ENCODE measurements around the gene PPARA. TPM values are rescaled to one million over a fixed set of nuclear protein-coding genes. Genes with fewer than 3 reads are reported as not detected.

The PPARA gene
- total RNA-seq, 1 experiment from 2014 or later, result 7.7 TPM

DNA sequence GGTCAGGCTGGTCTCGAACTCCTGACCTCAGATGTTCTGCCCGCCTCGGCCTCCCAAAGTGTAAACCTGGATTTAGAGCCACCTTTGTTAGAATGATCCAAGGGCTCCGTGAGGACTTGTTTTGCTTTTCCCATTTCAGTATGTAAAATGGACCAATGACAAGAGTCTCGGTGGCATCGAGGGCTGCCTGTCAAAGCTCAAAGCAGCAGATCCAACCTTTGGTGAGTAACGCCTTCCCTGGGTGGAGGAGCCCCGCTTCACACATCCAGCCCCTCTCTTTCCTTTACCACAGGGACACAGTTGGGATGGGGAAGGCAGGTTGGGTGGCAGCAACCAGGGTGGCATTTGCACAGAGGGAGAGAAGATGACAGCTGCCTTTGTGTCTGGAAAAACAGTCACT lies 121.9 kb downstream of the PPARA start:
- no peaks in the 10 kb centered on the region for H3K9me2 ChIP-seq (replicated peaks; ENCODE audit: low read length)
- BruUV-seq (replicated peaks), result no TSS peak
- ChIA-PET CTCF (no interaction called here), POLR2A (ENCODE audit: unreplicated experiment) (no interaction called here)
- peaks cover 6% of the 10 kb centered on the region; the same call in 1 of the 2 replicates for H3K36me3 ChIP-seq (ENCODE audit: low read depth, low read length)
- no peaks in the 10 kb centered on the region for H3K27me3 ChIP-seq (ENCODE audit: low read length)
- H2AFZ ChIP-seq (ENCODE audit: low read length), result no peak overlapping the region
- H3K9me3 ChIP-seq (ENCODE audit: low read length), result no peaks in the 10 kb centered on the region
- intact Hi-C loops (cut with micrococcal nuclease), result no loop called here
- peaks cover 23% of the 10 kb centered on the region for H3K79me2 ChIP-seq (ENCODE audit: low read length)
- no peak overlapping the region for H3K27ac ChIP-seq (ENCODE audit: low read length)
- H3K4me1 ChIP-seq (ENCODE audit: insufficient read depth, low read length), result peaks cover 10% of the 10 kb centered on the region
- H3K4me2 ChIP-seq (ENCODE audit: low read length), result no peak overlapping the region
- ATAC-seq (no peak), DNase-seq (no peak)
- no peaks in the 10 kb centered on the region for H3F3A ChIP-seq (ENCODE audit: low read length, unreplicated experiment)
- no peak overlapping the region for H3K9ac ChIP-seq (ENCODE audit: low read length)
- no peaks in the 10 kb centered on the region for H4K20me1 ChIP-seq (ENCODE audit: low read length)
- TF ChIP-seq, protein P1, sequence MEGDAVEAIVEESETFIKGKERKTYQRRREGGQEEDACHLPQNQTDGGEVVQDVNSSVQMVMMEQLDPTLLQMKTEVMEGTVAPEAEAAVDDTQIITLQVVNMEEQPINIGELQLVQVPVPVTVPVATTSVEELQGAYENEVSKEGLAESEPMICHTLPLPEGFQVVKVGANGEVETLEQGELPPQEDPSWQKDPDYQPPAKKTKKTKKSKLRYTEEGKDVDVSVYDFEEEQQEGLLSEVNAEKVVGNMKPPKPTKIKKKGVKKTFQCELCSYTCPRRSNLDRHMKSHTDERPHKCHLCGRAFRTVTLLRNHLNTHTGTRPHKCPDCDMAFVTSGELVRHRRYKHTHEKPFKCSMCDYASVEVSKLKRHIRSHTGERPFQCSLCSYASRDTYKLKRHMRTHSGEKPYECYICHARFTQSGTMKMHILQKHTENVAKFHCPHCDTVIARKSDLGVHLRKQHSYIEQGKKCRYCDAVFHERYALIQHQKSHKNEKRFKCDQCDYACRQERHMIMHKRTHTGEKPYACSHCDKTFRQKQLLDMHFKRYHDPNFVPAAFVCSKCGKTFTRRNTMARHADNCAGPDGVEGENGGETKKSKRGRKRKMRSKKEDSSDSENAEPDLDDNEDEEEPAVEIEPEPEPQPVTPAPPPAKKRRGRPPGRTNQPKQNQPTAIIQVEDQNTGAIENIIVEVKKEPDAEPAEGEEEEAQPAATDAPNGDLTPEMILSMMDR (conservative IDR thresholded peaks at IDR 0.05; ENCODE audit: low read depth, low read length), result no peak
- TF ChIP-seq EZH2phosphoT487 (IDR thresholded peaks at IDR 0.05; ENCODE audit: borderline replicate concordance, low read length) (no peak), EZH2 (IDR thresholded peaks at IDR 0.05; ENCODE audit: low read length, unreplicated experiment) (no peak)
- no peak overlapping the region for H3K4me3 ChIP-seq (ENCODE audit: low read length)

DNA sequence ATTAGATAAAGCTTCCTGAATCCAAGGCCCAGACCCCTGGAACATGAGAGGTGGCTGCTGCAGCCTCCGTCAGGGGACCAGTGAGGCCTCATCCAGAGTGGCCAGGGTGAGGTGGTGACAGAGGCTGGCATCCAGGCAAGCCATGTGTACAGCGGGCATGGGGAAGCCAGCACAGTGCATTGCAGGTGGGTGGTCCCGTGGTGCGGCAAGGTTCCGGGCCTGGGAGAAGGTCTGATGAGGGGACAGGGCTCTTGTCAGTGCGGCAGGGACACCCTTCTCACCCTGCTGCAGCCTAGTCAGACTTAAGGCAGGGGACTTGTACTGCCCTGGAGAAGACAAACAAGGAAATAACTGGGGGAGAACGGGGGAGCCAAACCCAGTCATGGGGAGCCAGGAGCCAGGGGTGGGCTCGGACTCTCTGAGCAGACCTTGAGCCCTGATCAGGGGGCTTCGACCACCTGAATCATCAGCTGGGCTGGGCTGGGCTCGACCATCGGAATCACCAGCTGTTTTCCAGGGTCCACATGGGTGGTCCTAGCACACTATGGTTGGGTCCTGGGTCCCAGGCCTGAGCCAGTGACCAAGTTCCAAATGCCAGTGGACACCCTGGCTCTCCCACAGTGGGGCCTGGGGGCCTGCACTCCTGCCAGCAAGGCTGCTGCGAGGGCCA lies 122.6 kb downstream of the PPARA start:
- Histone ChIP-seq H3K4me1 (ENCODE audit: insufficient read depth, low read length) (peaks cover 10% of the 10 kb centered on the region), H3K27me3 (ENCODE audit: low read length) (no peaks in the 10 kb centered on the region), H3K9me2 (replicated peaks; ENCODE audit: low read length) (no peaks in the 10 kb centered on the region), H3K4me3 (ENCODE audit: low read length) (no peak overlapping the region), H3K79me2 (ENCODE audit: low read length) (peaks cover 22% of the 10 kb centered on the region), H3F3A (ENCODE audit: low read length, unreplicated experiment) (no peaks in the 10 kb centered on the region), H3K9me3 (ENCODE audit: low read length) (no peaks in the 10 kb centered on the region), H3K4me2 (ENCODE audit: low read length) (no peak overlapping the region), H3K36me3 (ENCODE audit: low read depth, low read length) (peaks cover 6% of the 10 kb centered on the region; the same call in 1 of the 2 replicates), H4K20me1 (ENCODE audit: low read length) (no peaks in the 10 kb centered on the region), H3K27ac (ENCODE audit: low read length) (no peak overlapping the region), H3K9ac (ENCODE audit: low read length) (no peak overlapping the region), H2AFZ (ENCODE audit: low read length) (no peak overlapping the region)
- no peak for DNase-seq
- ChIA-PET POLR2A (ENCODE audit: unreplicated experiment) (no interaction called here), CTCF (interaction anchor here (0.5 kb wide), 1 partner anchor 20 kb away, joined by 5 read pairs; no protein-coding TSS in a partner anchor)
- intact Hi-C loops (cut with micrococcal nuclease), result no loop called here
- no peak for ATAC-seq
- TF ChIP-seq EZH2phosphoT487 (IDR thresholded peaks at IDR 0.05; ENCODE audit: borderline replicate concordance, low read length), result no peak
- TF ChIP-seq, protein P1 (conservative IDR thresholded peaks at IDR 0.05; ENCODE audit: low read depth, low read length), result no peak
- TF ChIP-seq EZH2 (IDR thresholded peaks at IDR 0.05; ENCODE audit: low read length, unreplicated experiment), result no peak
- no TSS peak for BruUV-seq (replicated peaks)

DNA sequence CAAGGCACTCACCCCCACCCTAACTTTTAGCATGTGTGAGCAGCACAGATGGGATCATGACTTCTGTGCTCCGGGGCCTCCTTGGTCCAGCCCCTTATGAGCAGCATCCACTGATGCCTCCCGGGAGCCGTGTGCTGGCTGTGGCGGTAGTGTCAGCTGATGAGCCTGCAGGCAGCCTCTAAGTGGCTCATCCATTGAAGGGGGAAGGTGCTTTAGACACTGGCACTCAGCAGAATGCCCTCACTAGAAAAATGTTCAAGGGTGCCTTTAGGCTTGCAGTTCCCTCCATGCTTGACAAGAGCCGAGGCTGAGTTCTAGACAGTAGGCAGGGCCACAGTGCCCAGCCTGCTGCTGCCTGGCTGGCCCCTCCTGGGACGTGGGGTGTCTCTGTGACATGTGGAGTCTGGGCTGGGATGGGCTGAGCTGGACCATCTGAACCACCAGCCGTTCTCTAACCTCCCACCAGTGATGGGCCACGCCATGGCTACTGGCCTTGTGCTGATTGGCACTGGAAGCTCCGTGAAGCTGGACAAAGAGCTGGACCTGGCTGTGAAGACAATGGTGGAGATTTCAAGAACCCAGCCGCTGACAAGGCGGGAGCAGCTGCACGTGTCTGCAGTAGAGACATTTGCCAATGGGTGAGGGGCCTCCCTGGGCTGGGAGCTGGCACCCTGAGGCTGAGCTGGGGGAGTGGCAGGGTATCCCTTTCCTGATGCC lies 123.3 kb downstream of the PPARA start:
- Histone ChIP-seq H3K36me3 (ENCODE audit: low read depth, low read length) (peaks cover 6% of the 10 kb centered on the region; the same call in 1 of the 2 replicates), H3K27me3 (ENCODE audit: low read length) (no peaks in the 10 kb centered on the region), H3K9me2 (replicated peaks; ENCODE audit: low read length) (no peaks in the 10 kb centered on the region), H3K4me1 (ENCODE audit: insufficient read depth, low read length) (peaks cover 10% of the 10 kb centered on the region), H2AFZ (ENCODE audit: low read length) (no peak overlapping the region), H3K4me3 (ENCODE audit: low read length) (no peak overlapping the region), H3K9ac (ENCODE audit: low read length) (no peak overlapping the region), H3K79me2 (ENCODE audit: low read length) (peaks cover 16% of the 10 kb centered on the region), H3K27ac (ENCODE audit: low read length) (no peak overlapping the region), H3F3A (ENCODE audit: low read length, unreplicated experiment) (no peaks in the 10 kb centered on the region), H3K4me2 (ENCODE audit: low read length) (no peak overlapping the region), H3K9me3 (ENCODE audit: low read length) (no peaks in the 10 kb centered on the region), H4K20me1 (ENCODE audit: low read length) (no peaks in the 10 kb centered on the region)
- DNase-seq, result no peak
- intact Hi-C loops (cut with micrococcal nuclease), result no loop called here
- CTCF ChIA-PET, result no interaction called here
- no TSS peak for BruUV-seq (replicated peaks)
- TF ChIP-seq EZH2phosphoT487 (IDR thresholded peaks at IDR 0.05; ENCODE audit: borderline replicate concordance, low read length), result no peak
- POLR2A ChIA-PET (ENCODE audit: unreplicated experiment), result no interaction called here
- ATAC-seq, result no peak
